ENCODE data around the gene CYFIP1. TPM values are rescaled to one million over a fixed set of nuclear protein-coding genes. Genes with fewer than 3 reads are reported as not detected.

Gene CYFIP1
- total RNA-seq, 4 donors from 2014 or later, result 81.2 to 131 (median 114) TPM

- TF ChIP-seq, protein P1, sequence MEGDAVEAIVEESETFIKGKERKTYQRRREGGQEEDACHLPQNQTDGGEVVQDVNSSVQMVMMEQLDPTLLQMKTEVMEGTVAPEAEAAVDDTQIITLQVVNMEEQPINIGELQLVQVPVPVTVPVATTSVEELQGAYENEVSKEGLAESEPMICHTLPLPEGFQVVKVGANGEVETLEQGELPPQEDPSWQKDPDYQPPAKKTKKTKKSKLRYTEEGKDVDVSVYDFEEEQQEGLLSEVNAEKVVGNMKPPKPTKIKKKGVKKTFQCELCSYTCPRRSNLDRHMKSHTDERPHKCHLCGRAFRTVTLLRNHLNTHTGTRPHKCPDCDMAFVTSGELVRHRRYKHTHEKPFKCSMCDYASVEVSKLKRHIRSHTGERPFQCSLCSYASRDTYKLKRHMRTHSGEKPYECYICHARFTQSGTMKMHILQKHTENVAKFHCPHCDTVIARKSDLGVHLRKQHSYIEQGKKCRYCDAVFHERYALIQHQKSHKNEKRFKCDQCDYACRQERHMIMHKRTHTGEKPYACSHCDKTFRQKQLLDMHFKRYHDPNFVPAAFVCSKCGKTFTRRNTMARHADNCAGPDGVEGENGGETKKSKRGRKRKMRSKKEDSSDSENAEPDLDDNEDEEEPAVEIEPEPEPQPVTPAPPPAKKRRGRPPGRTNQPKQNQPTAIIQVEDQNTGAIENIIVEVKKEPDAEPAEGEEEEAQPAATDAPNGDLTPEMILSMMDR (IDR thresholded peaks at IDR 0.05; ENCODE audit: low read depth), result no peak
Measured at GRCh38 chr15:22995795-22996194, 15.6 kb upstream of the CYFIP1 start.

GRCh38 chr15:22992024-22992326 lies 11.8 kb upstream of the CYFIP1 start:
- TF ChIP-seq, protein P1 (IDR thresholded peaks at IDR 0.05; ENCODE audit: low read depth), result no peak

- TF ChIP-seq, protein P1 (IDR thresholded peaks at IDR 0.05; ENCODE audit: low read depth), result no peak
Measured at GRCh38 chr15:22989576-22990477, 9.7 kb upstream of the CYFIP1 start.

- TF ChIP-seq, protein P1 (IDR thresholded peaks at IDR 0.05; ENCODE audit: low read depth), result no peak
Measured at GRCh38 chr15:22988811-22989210, 8.6 kb upstream of the CYFIP1 start.

DNA sequence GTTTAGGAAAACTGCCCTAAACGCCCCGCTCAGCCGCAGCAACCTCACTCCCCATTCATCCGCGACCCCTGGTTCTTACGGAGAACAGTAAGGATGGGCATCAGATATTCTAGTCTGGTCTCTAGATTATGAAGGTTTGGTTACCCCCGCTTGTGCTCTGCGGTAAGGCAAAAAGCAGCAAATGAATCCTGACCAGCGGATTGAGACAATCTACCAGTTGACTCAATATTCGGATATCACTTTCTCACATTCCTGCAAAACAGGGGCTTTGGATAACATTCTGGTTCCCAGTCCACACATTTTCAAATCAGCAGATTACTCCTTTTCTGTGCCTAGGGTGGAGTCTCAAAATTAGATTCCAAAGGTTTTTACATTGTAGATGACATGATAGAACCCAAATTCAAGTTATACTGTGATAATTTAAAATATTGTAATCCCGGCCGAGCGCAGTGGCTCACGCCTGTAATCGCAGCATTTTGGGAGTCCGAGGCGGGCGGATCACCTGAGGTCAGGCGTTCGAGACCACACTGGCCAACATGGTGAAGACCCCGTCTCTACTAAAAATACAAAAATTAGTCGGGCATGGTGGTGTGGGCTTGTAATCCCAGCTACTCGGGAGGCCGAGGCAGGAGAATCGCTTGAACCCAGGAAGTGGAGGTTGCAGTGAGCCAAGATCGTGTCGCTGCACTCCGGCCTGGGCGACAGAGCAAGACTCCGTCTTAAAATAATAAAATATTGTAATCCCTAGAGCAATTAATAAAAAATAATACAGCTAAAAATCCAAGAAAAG lies 1.1 kb upstream of the CYFIP1 start:
- TF ChIP-seq, protein P1 (IDR thresholded peaks at IDR 0.05; ENCODE audit: low read depth), result no peak

DNA sequence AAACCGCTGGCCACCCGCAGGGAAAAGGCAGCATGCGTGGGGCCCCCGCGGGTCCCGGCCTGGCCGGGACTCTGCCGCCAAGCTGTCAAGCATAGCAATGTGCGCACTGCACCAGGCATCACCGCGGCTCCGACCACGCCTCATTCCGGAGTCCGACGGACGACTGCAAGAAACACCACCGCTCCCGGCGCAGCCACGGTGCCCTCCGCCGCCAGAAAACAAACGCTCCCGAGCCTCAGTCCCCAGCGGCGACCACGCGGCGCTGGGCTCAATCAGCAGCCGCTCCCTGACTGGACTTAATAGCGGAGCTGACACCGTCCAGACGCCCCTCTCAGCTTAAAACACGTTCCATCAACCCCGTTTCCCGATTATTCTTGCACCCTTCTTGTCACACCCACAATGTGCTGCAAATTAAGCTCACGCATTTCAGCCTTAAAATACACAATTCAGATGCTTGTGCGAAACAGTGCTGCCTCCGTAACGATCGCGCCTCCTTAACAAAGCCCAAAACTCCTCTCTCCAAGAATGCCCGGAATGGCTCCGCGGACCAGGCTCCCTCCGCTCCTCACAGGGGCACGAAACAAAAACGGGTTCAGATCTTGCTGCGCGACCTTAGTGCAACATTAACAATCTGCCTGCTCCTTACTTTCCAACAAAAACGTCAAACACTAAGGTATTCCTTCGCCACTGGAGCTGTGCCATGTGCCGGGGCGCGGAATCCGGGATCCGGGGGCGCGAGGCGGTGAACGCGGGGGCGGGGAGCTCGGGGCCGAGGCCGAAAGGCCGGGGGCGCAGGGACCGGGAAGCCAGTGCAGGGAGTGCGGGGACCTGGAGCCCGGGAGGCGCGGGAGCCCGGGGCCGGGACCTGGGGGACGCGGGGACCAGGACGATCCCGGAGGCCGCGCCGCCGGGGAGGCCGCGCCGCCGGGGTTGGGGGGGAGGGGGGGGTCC lies 655 bp downstream of the CYFIP1 start:
- TF ChIP-seq, protein P1 (IDR thresholded peaks at IDR 0.05; ENCODE audit: low read depth), result no peak

All from subcutaneous adipose tissue (tissue), 4 donors.